GM23338 (cell line): ENCODE measurements around the gene PDGFRB. TPM values are rescaled to one million over a fixed set of nuclear protein-coding genes. Genes with fewer than 3 reads are reported as not detected.

Experiments used
- ATAC-seq: fragments of 200-7000 bp; cut with Tn5 transposase; 3 replicates; pipeline ENCODE4 v1.9.1; 2020
- DNase-seq: peaks from one replicate; pipeline ENCODE4 v3.0.0-alpha.2; 2015; ENCODE audit warnings: low spot score
- H2AFZ ChIP-seq: fragments of 200-600 bp; sonication (generic); 2 replicates; pipeline ENCODE4 v1.8.0; 2016; ENCODE audit warnings: antibody characterized with exemption, mild to moderate bottlenecking, moderate library complexity
- H3F3A ChIP-seq: fragments of 200-600 bp; sonication (generic); replicated peaks from 2 replicates; pipeline ENCODE4 v1.8.0; 2017; ENCODE audit warnings: antibody characterized with exemption, mixed run types, low read depth
- H3K27ac ChIP-seq: fragments of 200-600 bp; sonication (generic); 2 replicates; pipeline ENCODE4 v1.6.1; 2016; ENCODE audit warnings: low read depth
- H3K27me3 ChIP-seq: fragments of 200-600 bp; sonication (generic); 2 replicates; pipeline ENCODE4 v1.8.0; 2016; ENCODE audit warnings: mild to moderate bottlenecking, mixed run types, moderate library complexity; ENCODE audit not compliant: insufficient read depth
- H3K36me3 ChIP-seq: fragments of 200-600 bp; sonication (generic); 2 replicates; pipeline ENCODE4 v1.8.0; 2016; ENCODE audit warnings: mild to moderate bottlenecking; ENCODE audit not compliant: insufficient read depth
- H3K4me1 ChIP-seq: fragments of 200-600 bp; sonication (generic); 2 replicates; pipeline ENCODE4 v1.8.0; 2016; ENCODE audit warnings: mild to moderate bottlenecking, moderate library complexity; ENCODE audit not compliant: insufficient read depth
- H3K4me2 ChIP-seq: fragments of 200-600 bp; sonication (generic); 2 replicates; pipeline ENCODE4 v1.7.1; 2017; ENCODE audit warnings: mixed run types
- H3K4me3 ChIP-seq: fragments of 200-600 bp; sonication (generic); 2 replicates; pipeline ENCODE4 v1.6.1; 2016; ENCODE audit warnings: mixed run types
- H3K79me2 ChIP-seq: fragments of 200-600 bp; sonication (generic); replicated peaks from 2 replicates; pipeline ENCODE4 v1.8.0; 2017; ENCODE audit warnings: mild to moderate bottlenecking; ENCODE audit not compliant: insufficient read depth
- H3K9me2 ChIP-seq: fragments of 200-600 bp; sonication (generic); 2 replicates; pipeline ENCODE4 v1.8.0; 2017; ENCODE audit not compliant: insufficient read depth
- H4K20me1 ChIP-seq: fragments of 200-600 bp; sonication (generic); replicated peaks from 2 replicates; pipeline ENCODE4 v1.8.0; 2017; ENCODE audit warnings: mild to moderate bottlenecking; ENCODE audit not compliant: insufficient read depth
- H3K27ac Mint-ChIP-seq: 2 replicates; pipeline ENCODE4 v1.8.0; 2020; ENCODE audit warnings: inconsistent platforms, mild to moderate bottlenecking, moderate library complexity, mixed read lengths
- H3K27me3 Mint-ChIP-seq: 3 replicates; pipeline ENCODE4 v1.8.0; 2022; ENCODE audit warnings: low read depth, mild to moderate bottlenecking, moderate library complexity, mixed read lengths, inconsistent platforms; ENCODE audit not compliant: insufficient read depth, poor library complexity
- H3K36me3 Mint-ChIP-seq: 3 replicates; pipeline ENCODE4 v1.8.0; 2021; ENCODE audit warnings: low read depth, mild to moderate bottlenecking, inconsistent platforms, moderate library complexity, mixed read lengths
- H3K4me1 Mint-ChIP-seq: 3 replicates; pipeline ENCODE4 v1.8.0; 2020; ENCODE audit warnings: mild to moderate bottlenecking, inconsistent platforms, mixed read lengths
- H3K4me3 Mint-ChIP-seq: 3 replicates; pipeline ENCODE4 v1.8.0; 2021; ENCODE audit warnings: moderate library complexity, mild to moderate bottlenecking, inconsistent platforms, mixed read lengths
- H3K9me3 Mint-ChIP-seq: 3 replicates; pipeline ENCODE4 v1.8.0; 2020; ENCODE audit warnings: moderate library complexity, mild to moderate bottlenecking, inconsistent platforms, mixed read lengths
- CREB1 ChIP-seq: fragments of 250-450 bp; sonication (Bioruptor Pico); IDR thresholded peaks from 2 replicates; pipeline ENCODE4 v1.5.0; 2020; ENCODE audit warnings: low read depth, mild to moderate bottlenecking, moderate library complexity
- CTCF ChIP-seq, 2 experiments: fragments of 200-600 bp in 1 of 2; sonication (generic) in 1 of 2; conservative IDR thresholded peaks; 2 replicates each; pipeline versions ENCODE4 v1.5.1 to v1.6.1; 2016 to 2017; ENCODE audit warnings: antibody characterized with exemption in 2 of 2, low read depth in 2 of 2, mild to moderate bottlenecking in 2 of 2, moderate library complexity in 1 of 2
- EZH2 ChIP-seq: fragments of 200-600 bp; sonication (generic); IDR thresholded peaks from one replicate; pipeline ENCODE4 v1.8.0; 2017; ENCODE audit warnings: antibody characterized with exemption, mild to moderate bottlenecking, low read depth; ENCODE audit not compliant: unreplicated experiment
- EZH2phosphoT487 ChIP-seq: fragments of 200-600 bp; sonication (generic); IDR thresholded peaks from one replicate; pipeline ENCODE4 v1.8.1; 2018; ENCODE audit warnings: antibody characterized with exemption; ENCODE audit not compliant: unreplicated experiment
- JUNB ChIP-seq: IDR thresholded peaks from one replicate; pipeline ENCODE4 v1.6.1; 2016; ENCODE audit warnings: antibody characterized with exemption; ENCODE audit not compliant: unreplicated experiment
- NANOG ChIP-seq: IDR thresholded peaks from 2 replicates; pipeline ENCODE4 v1.6.1; 2016; ENCODE audit warnings: antibody characterized with exemption, borderline replicate concordance
- POLR2AphosphoS5 ChIP-seq: IDR thresholded peaks from 2 replicates; pipeline ENCODE4 v1.6.1; 2016; ENCODE audit warnings: antibody characterized with exemption, low read depth
- STAT1 ChIP-seq: IDR thresholded peaks from one replicate; pipeline ENCODE4 v1.6.1; 2016; ENCODE audit warnings: antibody characterized with exemption; ENCODE audit not compliant: unreplicated experiment
- ZNF114 ChIP-seq: fragments of 250-450 bp; sonication (Bioruptor Pico); IDR thresholded peaks from 2 replicates; pipeline ENCODE4 v1.5.0; 2020; ENCODE audit warnings: mild to moderate bottlenecking, moderate library complexity
- ZNF331 ChIP-seq: fragments of 250-450 bp; sonication (Bioruptor Pico); IDR thresholded peaks from 2 replicates; pipeline ENCODE4 v1.5.0; 2020; ENCODE audit warnings: low read depth, mild to moderate bottlenecking, moderate library complexity
- ZNF462 ChIP-seq: fragments of 250-450 bp; sonication (Bioruptor Pico); IDR thresholded peaks from 2 replicates; pipeline ENCODE4 v1.5.0; 2020; ENCODE audit warnings: mild to moderate bottlenecking, moderate library complexity
- polyA plus RNA-seq: library from polyadenylated mRNA; unstranded; fragments of >200 nt; fragmentation: Nextera tagmentation; extraction: Ambion mirVana; gene quantifications from 2 replicates; pipeline ENCODE4 v1.2.1, GENCODE V29; 2016
- total RNA-seq: library from RNA; depleted of rRNA; stranded (reverse); fragments of >200 nt; shearing (Covaris generic); gene quantifications from 2 replicates; pipeline ENCODE4 v1.2.3, GENCODE V29; 2014
- TF ChIP-seq, protein P1 (sequence below): IDR thresholded peaks from 2 replicates; pipeline ENCODE4 v1.6.1; 2016; ENCODE audit warnings: antibody characterized with exemption
- TF ChIP-seq, protein P2 (sequence below): IDR thresholded peaks from one replicate; pipeline ENCODE4 v1.6.1; 2018; ENCODE audit warnings: antibody characterized with exemption; ENCODE audit not compliant: unreplicated experiment

Gene PDGFRB
- total and polyA plus RNA-seq, 2 experiments from 2014 or later = 4.5 to 11.3 TPM

DNA sequence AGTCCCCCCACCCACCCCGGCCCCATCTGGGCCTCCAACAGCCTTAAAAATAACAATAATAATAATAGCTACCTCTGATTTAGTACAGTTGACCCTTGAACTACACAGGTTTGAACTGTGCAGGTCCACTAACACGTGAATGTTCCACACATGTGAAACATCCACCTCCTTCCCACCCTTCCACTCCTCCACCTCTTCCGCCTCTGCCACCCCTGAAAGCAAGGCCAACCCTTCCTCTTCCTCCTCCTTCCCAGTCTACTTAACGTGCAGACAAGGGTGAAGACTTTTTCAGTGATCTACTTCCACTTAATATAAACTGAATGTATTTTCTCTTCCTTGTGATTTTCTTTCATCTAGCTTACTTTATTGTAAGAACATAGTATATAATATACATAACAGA, 10.8 kb downstream of the PDGFRB start:
- no peaks in the 10 kb centered on the region; the same call in 2 of the 3 replicates for H3K36me3 Mint-ChIP-seq
- no peaks in the 10 kb centered on the region for H3K9me3 Mint-ChIP-seq
- TF ChIP-seq JUNB (no peak), CTCF (conservative IDR thresholded peaks at IDR 0.05; ENCODE audit: low read depth in 2 of 2) (no peak), CREB1 (CRISPR knock-in tag) (no peak), POLR2AphosphoS5 (no peak), ZNF114 (CRISPR knock-in tag) (no peak), EZH2 (no peak), ZNF462 (CRISPR knock-in tag) (no peak), EZH2phosphoT487 (no peak), ZNF331 (CRISPR knock-in tag) (no peak), STAT1 (no peak), NANOG (no peak)
- TF ChIP-seq, protein P1, sequence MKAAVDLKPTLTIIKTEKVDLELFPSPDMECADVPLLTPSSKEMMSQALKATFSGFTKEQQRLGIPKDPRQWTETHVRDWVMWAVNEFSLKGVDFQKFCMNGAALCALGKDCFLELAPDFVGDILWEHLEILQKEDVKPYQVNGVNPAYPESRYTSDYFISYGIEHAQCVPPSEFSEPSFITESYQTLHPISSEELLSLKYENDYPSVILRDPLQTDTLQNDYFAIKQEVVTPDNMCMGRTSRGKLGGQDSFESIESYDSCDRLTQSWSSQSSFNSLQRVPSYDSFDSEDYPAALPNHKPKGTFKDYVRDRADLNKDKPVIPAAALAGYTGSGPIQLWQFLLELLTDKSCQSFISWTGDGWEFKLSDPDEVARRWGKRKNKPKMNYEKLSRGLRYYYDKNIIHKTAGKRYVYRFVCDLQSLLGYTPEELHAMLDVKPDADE = no peak
- TF ChIP-seq, protein P2, sequence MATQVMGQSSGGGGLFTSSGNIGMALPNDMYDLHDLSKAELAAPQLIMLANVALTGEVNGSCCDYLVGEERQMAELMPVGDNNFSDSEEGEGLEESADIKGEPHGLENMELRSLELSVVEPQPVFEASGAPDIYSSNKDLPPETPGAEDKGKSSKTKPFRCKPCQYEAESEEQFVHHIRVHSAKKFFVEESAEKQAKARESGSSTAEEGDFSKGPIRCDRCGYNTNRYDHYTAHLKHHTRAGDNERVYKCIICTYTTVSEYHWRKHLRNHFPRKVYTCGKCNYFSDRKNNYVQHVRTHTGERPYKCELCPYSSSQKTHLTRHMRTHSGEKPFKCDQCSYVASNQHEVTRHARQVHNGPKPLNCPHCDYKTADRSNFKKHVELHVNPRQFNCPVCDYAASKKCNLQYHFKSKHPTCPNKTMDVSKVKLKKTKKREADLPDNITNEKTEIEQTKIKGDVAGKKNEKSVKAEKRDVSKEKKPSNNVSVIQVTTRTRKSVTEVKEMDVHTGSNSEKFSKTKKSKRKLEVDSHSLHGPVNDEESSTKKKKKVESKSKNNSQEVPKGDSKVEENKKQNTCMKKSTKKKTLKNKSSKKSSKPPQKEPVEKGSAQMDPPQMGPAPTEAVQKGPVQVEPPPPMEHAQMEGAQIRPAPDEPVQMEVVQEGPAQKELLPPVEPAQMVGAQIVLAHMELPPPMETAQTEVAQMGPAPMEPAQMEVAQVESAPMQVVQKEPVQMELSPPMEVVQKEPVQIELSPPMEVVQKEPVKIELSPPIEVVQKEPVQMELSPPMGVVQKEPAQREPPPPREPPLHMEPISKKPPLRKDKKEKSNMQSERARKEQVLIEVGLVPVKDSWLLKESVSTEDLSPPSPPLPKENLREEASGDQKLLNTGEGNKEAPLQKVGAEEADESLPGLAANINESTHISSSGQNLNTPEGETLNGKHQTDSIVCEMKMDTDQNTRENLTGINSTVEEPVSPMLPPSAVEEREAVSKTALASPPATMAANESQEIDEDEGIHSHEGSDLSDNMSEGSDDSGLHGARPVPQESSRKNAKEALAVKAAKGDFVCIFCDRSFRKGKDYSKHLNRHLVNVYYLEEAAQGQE = no peak
- peaks cover 41% of the 10 kb centered on the region for H3K4me1 Mint-ChIP-seq
- no peak overlapping the region for H3K4me3 ChIP-seq
- no peaks in the 10 kb centered on the region for H3K27me3 ChIP-seq
- no peaks in the 10 kb centered on the region for H3F3A ChIP-seq
- DNase-seq (no peak), ATAC-seq (no peak)
- no peak overlapping the region for H2AFZ ChIP-seq
- peaks cover 14% of the 10 kb centered on the region for H3K27me3 Mint-ChIP-seq
- peak overlapping the region; percentile 23; the same call in 1 of the 3 replicates for H3K4me3 Mint-ChIP-seq
- no peaks in the 10 kb centered on the region for H3K36me3 ChIP-seq
- H3K4me2 ChIP-seq = no peak overlapping the region; the same call in 1 of the 2 replicates
- H3K4me1 ChIP-seq = peaks cover 9% of the 10 kb centered on the region
- H3K9me2 ChIP-seq = no peaks in the 10 kb centered on the region
- H3K27ac Mint-ChIP-seq = no peak overlapping the region
- no peaks in the 10 kb centered on the region for H3K79me2 ChIP-seq
- H4K20me1 ChIP-seq = no peaks in the 10 kb centered on the region
- H3K27ac ChIP-seq = no peak overlapping the region
